ENCODE data around the gene OR5K4.

Gene OR5K4, protein sequence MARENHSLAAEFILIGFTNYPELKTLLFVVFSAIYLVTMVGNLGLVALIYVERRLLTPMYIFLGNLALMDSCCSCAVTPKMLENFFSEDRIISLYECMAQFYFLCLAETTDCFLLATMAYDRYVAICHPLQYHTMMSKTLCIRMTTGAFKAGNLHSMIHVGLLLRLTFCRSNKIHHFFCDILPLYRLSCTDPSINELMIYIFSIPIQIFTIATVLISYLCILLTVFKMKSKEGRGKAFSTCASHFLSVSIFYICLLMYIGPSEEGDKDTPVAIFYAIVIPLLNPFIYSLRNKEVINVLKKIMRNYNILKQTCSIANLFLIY

DNA sequence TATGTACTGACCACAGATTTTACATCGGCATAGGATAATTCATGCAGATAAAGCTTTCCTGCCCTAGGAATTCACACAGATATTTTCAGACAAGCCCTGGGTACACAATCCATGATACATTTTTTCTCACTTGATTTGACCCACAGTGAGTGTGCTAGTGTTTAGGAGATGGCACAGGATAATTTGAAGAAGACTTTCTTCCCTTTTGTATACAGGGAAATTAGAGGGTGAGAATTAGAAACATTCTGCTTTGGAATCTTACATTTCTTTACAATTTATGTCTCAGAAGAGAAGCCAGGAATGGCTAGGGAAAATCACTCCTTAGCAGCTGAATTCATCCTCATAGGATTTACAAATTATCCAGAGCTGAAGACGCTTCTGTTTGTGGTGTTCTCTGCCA, at the start of gene OR5K4:
Gene OR5K4, plus strand, starts transcription at position 301 of the 400 bp plus-strand sequence. Its CDS starts 0 bp downstream, at position 301.
- no peak for DNase-seq (ENCODE audit: low read depth in 2 of 2)

DNA sequence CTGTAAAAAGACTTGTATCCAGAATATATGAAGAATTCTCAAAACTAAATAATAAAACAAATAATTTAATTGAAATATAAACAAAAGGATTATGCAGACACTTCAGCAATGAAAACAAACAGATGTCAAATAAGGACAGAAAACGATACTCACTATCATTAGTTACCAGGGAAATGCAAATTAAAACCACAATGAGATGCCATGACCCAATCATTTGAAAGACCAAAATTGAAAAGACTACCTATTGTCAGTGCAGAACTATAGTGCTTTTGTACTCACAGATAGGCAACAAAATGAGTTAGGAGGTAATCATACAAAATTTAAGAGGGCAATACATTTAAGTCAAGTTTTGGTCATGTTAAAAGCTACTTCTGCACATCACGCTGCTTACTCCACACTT, 31.6 kb upstream of the OR5K4 start:
- no peak for DNase-seq (ENCODE audit: low read depth in 2 of 2)

DNA sequence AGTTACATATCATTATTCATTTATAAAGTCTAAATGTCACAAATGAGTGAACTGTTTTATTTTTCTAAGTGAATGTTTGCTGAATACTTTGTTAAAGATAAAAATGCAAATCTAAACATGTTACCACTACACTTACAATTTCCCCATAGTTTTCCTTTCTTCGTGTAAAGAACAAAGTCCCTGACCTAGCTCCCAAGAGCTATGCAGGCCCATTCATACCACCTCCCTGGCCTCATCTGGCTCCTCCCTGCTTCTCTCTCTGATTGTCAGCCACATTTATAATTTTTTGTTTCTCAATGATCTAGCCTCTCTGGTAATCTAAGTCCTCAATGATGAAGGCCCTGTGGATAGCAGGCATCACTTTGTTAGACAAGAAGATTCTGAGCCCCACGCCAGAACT, 31.0 kb upstream of the OR5K4 start:
- no peak for DNase-seq (ENCODE audit: low read depth in 2 of 2)

DNA sequence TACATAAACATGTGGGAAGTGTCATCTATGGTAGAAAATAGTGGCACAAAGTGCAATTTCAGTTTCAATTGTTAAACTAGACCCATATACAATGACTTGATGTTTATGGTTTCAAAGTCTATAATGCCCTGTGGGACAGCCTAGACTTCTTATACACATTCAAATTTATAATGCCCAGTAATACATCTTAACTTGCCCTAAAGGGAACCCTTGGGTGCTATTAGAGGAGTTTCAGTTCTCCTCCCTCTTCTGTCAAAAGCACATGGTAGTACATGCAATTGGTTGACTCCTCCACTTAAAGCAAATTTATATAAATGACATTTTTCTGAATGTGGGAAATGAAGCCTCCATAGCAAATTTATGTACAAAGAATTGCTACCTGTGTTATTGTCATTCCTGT, 30.2 kb upstream of the OR5K4 start:
- no peak for DNase-seq (ENCODE audit: low read depth in 2 of 2)

DNA sequence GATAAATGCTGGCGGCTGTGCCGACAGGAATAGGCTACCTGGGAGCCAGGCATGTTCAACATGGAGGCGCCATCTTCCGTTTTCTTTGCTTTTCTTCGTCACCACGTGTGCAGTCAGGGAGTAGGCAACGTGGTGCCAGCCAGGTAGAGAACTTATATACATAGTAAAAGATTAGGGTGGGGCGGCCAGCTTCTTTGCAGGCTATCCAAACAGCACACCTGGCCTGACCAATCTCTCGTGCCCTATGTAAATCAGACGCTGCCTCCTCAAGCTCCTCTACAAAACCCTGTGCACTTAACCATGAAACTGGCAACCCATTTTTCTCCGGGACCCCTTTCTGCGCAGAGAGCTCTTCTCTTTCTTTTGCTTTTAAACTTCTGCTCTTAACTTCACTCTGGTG, 28.6 kb upstream of the OR5K4 start:
- DNase-seq (ENCODE audit: low read depth in 2 of 2) = no peak

DNA sequence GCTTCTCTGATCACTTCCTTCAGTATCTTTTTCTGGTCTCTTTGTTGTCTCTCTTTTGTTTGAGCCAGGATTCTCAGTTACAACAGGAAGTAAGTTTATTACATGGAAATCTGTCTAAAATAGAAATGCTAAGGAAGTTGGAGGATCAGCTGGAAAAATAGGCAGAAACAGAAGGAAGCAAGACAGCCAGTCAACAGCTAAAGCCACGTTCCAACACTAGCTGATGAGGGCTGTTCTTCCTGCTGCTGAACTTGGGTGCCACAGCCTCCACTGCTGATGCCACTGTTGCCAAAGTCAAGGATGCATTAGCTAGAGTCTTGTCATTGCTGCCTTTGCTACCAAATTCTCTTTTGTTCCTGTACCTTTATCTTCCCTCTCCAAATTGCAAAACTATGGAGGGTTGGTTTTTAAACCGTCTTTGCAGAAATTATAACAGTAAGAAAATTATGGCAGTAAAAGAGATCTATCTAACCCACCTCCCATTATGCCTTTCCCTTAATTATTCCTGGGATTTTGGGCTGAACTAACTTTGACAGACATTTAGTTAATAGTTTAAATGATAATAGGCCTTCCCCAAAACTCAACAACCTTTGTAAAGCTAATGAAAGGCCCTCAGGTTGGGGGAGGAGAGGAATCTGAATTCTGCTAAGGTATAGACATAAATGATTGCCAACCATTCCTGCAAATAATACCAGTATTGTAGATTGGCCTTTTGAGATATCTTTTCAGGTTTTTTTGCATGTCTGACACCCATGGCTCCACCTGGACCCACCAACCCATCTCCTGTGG, 27.4 kb upstream of the OR5K4 start:
- DNase-seq (ENCODE audit: low read depth in 2 of 2) = no peak

DNA sequence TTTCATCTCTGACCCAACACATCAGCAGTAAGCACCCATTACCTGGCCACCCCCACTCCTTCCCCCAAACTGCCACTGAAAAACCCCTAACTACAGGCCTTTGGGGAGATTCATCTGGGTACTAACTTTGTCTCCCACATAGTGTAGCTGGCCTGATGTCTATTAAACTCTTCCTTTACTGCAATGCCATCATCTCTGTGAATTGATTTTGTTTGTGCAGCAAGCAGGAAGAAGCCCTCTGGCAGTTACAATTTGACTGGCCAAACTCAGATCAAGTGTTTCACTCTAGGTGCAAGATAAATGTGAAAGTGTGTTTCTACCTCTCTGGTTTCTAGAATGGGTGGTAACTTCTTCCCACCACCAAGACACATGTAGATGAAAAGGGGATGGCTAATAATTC, 26.7 kb upstream of the OR5K4 start:
- no peak for DNase-seq (ENCODE audit: low read depth in 2 of 2)

DNA sequence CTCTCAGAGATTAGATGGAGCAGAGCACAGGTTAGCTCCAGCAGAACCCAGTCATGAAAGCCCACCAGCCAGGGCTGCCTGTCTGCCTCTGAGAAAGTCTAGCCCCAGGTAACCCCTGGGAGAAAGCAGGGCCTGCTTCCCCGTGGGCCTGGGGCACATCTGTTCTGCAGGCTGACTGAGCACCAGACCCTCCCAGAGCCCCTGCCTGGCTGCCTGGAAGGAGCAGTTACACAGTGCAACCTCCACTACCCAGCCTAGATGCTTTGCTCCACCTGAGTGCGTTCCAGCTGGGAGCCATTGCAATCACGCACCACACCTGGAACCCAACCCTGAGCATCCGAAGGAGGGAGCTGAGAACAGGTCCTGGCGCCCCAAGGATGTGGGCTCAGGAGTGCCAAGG, 24.7 kb upstream of the OR5K4 start:
- no peak for DNase-seq (ENCODE audit: low read depth in 2 of 2)

DNA sequence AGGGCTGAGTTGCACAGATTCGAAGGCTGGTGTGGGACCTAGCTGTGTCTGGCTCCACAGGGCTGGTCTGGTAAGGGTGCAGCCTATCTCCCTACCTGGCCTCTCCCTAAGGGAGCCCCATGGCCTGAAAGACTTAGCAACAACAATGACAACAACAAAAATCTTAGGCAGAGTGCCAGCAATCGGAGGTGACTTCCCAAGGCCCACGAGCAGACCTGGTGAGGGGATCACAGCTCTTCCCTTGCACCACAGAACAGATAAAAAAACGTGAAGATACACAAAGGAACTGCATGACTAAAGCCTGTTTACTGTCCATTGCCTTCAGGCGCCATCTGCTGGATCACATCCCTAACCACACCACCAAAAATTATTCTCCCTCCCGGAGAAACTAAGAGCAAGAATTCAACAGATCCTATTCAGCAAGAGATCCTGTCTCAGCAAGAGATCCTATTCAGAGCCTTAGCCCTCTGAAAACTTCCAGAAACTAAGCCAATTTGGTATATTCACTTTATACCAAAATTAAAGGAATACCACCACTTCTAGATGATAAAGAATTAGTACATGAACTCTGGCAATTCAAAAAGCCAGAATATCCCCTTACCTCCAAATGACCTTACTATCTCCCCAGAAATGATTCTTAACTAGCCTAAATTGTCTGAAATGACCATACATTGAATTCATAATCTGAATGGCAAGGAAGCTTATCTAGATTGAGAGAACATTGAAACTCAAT, 24.1 kb upstream of the OR5K4 start:
- DNase-seq (ENCODE audit: low read depth in 2 of 2) = no peak

DNA sequence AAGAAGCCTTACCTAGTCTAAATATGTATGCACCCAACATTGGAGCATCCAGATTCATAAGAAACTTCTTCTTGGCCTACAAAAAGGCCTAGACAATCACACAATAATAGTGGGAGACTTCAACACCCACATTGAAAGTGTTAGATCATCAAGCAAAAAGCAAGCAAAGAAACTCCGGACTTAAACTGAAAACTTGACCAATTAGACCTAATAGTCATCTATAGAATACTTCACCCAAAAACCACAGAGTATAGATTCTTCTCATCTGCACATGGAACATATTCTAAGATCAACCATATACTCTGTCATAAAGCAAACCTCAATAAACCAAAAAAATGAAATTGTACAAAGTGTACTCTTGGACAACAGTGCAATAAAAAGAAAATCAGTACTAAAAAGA, 22.3 kb upstream of the OR5K4 start:
- no peak for DNase-seq (ENCODE audit: low read depth in 2 of 2)

DNA sequence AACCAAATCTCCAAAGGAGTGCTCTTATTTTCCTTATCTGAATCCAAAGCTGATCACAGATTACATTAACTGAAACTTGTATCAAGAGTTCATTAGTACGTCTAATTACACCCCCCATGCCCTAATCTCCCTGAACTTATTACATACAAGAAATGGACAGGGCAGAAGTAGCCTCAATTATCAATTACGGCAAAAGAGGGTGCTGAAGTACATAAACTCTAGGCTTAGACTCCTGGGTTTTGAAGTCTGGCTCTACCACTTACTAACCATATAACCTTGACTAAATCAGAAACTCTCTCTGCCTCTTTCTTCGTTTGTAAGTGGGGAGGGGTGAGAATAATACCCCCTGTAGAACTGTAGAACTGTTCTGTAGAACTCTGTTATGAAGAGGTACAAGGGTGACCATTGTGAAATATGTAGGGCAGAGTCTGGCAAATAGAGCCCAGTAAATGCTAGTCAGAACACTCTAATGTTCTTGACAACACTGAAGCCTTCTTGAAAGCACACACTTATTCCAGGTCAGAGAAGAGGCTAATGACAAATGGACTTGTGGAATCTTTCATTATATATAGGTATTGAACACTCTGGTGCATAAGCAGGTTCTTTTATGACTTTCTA, 19.6 kb upstream of the OR5K4 start:
- no peak for DNase-seq (ENCODE audit: low read depth in 2 of 2)

DNA sequence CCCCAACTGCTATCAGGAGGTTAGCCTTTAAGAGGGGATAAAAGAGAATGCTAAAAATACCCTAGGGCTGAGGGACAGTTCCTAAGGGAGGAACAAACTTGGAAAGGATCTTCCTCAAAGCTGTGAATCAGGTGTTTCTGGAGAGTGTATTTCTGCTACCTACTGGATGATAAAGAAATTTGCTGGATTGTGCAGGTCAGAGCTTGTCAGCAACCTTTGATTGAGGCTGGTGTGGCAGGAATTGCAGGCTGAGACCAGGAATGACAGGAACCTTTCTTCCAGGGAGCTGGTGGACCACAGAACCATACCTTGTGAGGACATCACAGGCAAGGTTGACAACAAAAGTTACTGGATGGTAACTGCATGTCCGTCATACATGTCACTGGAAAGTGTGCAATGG, 14.6 kb upstream of the OR5K4 start:
- DNase-seq (ENCODE audit: low read depth in 2 of 2) = no peak

DNA sequence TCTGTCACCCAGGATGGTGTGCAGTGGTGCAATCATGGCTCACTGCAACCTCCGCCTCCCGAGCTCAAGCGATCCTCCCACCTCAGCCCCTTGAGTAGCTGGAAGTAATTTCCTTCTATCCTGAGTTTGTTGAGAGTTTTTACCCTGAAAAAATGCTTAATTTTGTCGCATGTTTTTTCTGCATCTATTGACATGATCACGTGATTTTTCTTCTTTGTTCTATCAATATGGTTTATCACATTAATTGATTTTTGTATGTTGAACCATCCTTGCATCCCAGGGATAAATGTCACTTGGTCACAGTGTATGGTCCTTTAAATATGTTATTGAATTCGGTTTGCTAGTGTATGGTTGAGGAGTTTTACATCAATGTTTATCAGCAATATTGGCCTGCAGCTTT, 11.9 kb upstream of the OR5K4 start:
- no peak for DNase-seq (ENCODE audit: low read depth in 2 of 2)

DNA sequence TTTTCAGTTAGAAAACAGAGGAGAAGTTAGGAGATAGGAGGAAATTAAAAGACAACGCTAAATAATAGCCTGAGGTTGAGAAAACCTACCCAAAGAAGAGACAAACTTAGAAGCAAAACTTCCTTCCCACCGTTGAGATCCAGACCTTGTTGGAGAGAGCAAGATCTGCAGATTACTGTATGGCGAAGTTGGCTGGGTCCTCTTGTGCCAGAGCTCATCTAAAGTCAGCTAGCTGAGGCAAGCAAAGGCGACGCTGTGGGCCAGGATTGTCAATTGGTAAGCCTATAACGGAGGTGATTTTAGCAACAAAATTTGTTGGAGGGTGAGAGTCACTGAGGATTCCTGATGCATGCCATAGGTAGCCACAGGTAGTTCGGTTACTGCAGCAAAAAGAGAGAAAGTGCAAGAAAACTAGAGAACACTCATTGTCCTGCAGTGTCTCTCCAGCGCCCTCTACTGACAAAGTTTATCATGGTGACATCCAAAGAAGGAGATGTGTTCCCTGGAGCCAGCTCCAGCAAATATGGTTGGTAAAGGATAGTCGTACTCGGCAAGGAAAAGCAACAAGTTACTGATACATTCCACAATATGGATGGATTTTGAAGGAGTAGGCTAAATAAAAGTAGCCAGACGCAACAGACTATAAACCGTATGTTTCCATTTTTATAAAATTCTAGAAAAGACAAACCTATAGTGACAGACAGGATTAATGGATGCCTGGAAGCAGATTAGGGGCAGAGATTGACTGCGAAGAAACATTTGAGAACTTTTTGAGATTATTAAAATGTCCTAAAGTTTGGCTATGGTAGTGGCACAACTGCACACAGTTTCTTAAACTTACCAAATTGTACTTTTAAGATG, 9.8 kb upstream of the OR5K4 start:
- DNase-seq (ENCODE audit: low read depth in 2 of 2) = no peak

DNA sequence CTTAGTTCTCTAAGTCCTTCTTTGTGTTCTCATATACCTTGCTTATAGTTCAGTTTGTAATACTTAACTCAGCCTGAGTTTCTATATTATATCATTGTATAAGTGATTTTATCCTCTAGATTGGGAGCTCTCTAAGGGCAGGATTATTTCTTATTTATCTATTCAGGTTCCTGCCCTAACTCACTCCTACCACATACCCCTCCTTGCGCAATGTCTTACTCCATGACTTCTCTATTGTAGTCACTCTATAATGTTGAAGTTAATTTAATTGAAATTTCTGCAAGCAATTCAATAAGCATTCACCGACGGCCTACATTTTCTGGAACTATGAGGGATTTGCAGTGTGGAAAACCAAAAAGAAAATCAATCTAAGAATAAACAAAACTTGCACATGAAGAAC, 3.6 kb upstream of the OR5K4 start:
- no peak for DNase-seq (ENCODE audit: low read depth in 2 of 2)

DNA sequence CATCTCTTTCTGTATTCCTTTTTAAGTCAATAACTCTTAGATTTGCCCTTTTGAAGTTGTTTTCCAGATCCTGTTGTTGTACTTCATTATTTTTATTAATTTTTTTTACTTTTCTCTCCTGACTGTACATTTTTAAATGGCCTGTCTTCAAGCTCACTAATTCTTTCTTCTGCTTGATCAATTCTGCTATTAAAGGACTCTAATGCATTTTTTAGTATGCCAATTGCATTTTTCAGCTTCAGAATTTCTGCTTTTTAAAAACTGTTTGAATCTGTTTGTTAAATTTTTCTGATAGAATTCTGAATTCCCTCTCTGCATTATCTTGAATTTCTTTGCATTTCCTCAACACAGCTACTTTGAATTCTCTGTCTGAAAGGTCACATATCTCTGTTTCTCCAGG, 5.6 kb downstream of the OR5K4 start:
- no peak for DNase-seq (ENCODE audit: low read depth in 2 of 2)

DNA sequence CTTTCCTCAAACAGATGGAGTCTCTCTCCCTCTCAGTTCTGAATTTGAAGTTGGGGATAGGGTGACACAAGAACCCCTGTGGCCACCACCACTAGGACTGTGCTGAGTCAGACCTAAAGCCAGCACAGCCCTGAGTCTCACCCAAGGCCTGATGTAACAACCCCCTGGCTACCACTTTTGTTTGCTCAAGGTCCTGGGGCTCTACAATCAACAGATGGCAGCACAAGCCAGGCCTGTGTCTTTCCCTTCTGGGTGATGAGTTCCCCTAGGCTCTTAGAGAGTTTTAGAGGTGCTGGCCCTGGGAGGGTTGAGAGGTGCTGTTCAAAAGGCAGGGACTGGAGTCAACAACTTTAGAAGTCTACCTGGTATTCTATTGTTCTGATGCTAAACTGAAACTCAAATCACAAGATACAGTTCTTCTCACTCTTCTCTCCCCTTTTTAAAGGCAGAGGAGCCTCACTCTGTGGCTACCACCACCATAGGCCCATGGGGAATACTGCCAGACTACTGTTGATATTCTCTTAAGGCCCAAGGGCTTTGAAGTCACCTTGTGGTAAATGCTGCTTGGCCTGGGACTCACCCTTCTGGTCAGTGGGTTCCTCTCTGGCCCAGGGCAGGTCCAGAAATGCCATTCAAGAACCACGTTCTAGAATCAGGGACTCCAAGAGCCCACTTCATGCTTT, 6.5 kb downstream of the OR5K4 start:
- DNase-seq (ENCODE audit: low read depth in 2 of 2) = no peak

DNA sequence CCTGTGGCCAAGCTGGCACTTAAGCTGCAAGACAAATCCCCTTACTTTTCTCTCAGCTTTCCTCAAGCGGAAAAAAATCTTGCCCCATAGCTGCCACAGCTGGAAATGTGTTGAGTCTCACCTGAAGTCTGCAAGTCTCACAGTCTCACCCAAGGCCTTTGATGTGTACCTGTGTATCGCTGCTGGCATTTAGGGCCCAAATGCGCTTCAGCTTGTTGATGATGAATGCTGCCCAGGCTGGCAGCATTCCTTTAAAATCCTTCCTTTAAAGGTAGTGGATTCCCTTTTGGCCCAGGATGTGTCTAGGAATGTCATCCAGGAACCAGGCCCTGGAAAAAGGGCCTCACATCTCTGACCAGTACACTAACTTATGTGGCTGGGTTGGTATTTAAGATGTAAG, 7.0 kb downstream of the OR5K4 start:
- DNase-seq (ENCODE audit: low read depth in 2 of 2) = no peak

DNA sequence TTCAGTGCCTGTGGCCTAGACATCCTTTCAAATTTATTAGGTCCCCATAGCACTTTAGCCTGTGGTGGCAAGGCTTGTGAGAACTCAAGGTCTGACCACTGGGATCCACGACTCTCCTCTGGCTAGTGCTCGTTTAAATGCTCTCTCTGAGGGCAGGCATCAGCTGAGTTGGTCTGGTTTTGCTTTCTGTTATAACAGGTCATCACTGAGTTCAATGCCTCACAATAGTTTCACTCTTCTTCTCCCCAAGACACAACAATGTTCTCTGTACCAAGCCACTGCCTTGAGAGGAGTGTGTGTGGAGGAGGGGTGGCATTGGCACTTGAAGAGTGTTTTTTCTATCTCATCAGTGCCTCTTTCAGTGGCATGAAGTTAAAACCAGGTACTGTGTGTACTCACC, 7.6 kb downstream of the OR5K4 start:
- DNase-seq (ENCODE audit: low read depth in 2 of 2) = no peak

DNA sequence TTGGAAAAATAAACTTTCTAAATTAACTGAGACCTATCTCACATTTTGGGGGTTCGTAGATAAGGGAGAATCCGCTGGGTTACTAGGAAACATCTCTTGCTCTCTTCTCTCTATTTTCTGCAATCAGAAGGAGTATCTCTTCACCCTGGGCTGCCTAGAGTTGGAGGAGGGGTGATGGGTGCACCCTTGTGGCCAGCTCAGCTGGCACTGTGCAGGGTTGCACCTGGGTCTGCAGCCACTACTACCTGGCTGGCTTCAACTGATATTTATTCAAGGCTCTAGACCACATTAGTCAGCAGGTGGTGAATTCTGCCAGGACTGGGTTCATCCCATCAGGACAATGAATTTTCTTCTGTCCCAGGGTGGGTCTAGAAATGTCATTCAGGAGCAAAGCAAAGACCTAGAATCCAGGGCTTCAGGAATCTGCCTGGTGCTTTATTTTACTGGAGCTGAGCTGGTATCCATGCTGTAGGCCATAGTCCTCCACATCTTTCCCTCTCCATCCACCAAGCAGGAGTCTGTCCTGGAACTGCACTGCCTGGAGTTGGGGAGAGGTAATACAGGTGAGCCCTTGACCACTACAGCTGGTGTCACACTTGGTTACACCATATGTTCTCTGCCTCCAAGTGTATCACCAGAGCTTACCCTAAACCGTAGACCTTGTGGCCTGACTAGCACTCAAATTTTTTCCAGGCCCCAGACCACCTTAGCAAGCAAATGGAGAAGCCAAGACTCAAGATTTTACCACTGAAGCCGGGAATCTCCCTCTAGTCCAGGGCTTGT, 14.0 kb downstream of the OR5K4 start:
- DNase-seq (ENCODE audit: low read depth in 2 of 2) = no peak

Measured in stimulated activated CD4-positive, alpha-beta T cell treated with anti-CD3 and anti-CD28 coated beads, Interleukin-1b, Interleukin-23, amount 100 ng/mL, for 1 hour (primary cell).